ENCODE results near the gene ZBTB46. TPM values are rescaled to one million over a fixed set of nuclear protein-coding genes. Genes with fewer than 3 reads are reported as not detected.
A peak's percentile ranks its signal among the peaks of the same experiment; 100 is the strongest.

ZBTB46 gene
- total RNA-seq, 1 donor from 2014 or later: 13.5 TPM

DNA sequence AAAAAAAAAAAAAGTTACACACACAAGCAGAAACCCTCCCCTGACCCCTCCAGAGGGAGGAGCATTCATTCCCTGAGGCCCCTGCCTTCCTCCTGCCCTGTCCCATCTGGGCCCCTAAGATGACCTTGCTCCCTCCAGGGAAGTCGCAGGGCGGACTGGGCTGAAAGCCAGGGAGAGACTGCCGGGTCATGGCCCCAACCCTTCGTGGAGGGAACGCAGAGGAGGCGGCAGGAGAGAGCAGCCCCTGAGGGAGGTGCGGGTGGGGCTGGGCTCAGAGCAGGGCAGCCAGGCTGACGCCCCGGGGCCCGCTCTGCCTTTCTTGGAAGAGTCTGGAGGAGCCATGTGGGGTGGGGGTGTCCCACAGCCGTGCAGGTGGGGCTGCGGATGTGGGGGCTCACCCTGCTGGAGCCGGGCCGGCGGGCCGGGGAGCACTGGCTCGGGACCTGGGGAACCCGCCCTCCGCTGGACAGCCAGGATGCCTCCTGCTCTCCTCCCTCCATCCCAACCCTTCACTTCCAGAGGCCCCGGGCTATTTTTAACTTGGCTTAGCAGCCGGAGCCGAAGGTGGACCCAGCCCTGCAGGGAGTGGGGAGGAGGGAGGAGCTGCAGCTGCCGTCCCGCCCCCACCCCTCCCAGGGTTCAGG is 15.2 kb upstream of the ZBTB46 start:
- ATAC-seq (ENCODE audit: poor library complexity) (peak; percentile 90), DNase-seq (peak; percentile 84)
- intact Hi-C loops (cut with DNase I): no loop called here

DNA sequence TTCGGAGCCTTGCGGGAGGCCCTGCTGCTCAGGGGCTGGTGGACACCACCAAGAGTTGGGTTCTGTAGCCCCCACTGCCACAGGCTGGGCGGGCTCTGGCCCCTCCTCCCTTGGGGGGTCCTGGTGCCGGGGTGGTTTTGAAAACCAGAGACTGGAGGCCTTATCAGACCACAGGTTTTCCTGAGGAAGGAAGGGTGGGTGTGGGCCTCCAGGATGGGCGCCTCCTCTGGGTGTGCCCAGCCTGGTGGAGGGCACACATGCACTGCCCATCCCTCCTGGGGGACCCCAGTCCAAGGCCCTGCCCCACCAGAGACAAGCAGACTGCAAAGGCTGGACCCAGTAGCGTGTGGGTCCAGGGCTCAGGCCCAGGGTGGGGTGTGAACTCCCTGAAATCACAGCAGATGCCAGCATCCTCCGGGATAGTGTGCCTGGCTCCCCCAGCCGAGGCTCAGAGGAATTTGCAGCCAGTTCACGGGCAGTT is 13.5 kb upstream of the ZBTB46 start:
- intact Hi-C loops (cut with DNase I): no loop called here
- DNase-seq (no peak), ATAC-seq (ENCODE audit: poor library complexity) (no peak)

DNA sequence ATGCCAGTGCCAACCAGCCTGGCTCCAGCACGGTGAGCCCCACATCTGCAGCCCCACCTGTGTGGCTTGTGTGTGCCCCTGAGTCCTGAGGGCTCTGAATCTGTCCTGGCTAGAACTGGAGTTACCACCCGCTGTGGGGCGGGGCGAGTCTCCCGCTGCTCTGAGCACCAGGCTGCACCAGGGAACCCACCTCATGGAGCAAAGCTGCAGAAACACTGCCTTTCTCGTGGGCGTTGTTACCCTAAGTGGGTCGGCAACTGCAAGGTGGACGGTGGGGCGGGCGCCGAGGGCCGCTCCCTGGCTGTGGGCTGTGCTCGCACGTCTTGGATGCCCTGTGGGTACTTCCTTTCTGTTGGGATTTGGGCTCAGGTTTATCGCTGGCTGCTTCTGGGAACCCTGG is 12.7 kb upstream of the ZBTB46 start:
- no peak for ATAC-seq (ENCODE audit: poor library complexity)
- intact Hi-C loops (cut with DNase I): no loop called here
- DNase-seq: no peak

DNA sequence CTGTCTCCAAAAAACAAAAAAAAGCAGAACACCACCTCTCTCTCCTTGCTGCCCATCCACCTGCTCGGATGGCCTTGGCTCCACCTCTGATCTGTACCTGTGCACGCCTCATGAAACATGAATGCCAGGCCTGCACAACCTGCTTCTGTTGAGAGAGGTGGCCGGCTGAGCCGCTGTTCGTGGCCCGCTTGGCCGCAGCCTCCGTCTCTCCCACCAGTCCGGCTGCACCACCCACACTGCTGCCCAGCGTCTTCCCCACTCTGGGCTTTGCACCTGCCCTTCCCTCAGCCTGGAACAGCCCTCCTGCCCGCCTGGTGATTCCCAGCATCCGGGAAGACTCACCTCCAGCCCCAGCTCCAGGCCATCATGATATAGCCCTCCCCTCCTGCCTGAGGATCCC is 12.2 kb upstream of the ZBTB46 start:
- DNase-seq (no peak), ATAC-seq (ENCODE audit: poor library complexity) (no peak)
- intact Hi-C loops (cut with DNase I): no loop called here

DNA sequence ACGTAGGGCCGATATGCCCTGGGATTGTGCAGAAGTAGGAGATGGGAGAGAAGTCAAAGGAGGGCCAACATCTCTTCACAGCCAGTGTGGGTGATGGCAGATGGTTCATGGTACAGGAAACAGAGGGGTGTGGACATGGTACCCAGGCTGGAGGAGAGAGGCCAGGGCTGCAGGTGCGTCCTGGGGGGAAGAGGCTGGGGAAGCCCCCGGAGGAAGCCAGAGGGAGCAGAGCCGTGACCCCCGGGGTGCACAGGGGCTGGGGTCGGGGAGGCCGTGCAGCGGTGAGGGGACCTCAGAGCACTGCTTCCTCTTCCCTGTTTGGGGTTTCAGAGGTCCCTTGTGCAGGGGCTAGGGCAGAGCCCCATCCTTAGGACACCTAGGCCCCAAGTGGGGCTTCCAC is 11.2 kb upstream of the ZBTB46 start:
- no peak for ATAC-seq (ENCODE audit: poor library complexity)
- intact Hi-C loops (cut with DNase I): no loop called here

DNA sequence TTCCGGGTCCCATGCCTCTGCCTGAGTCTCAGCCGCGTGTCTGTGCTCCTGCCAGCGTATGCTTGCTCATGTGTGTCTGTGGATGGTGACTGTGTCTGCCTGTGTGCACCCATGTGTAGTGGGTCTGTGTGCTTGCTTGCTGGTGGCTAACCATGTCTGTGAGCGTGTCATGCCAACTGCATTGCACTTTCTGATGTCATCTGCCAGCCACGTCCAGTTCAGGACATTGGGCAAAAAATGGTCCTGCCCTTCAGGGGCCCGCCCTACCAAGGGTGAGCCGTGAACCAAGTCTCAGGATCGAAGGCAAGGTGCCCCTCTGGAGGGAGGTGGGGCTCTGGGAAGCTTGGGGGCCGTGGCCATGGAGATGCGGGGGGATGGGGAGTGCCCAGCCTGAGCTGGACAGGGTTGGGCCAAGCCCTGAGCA is 9.4 kb upstream of the ZBTB46 start:
- intact Hi-C loops (cut with DNase I): no loop called here
- DNase-seq: no peak

More for the DNA sequence above, 11.2 kb upstream of the ZBTB46 start:
- DNase-seq: no peak

DNA sequence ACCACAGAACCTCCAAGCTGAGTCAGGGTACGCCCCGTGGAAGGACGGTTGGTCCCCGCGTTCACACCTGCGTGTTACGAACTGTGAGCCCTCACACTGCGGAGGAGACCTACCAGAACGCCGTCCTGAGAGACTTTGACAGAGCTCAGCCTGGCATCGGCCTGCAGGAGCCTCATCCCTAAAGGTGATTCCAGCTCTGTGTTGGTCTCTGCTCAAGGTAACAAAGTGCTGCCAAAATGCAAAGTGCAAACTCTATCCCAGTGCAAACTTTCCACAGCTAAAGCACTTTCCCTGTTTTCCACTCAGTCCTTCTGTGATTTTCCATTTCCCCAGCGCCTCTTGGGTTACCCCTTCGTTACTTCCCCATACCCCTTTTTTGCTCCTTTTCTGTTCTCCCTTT is 8.6 kb upstream of the ZBTB46 start:
- ATAC-seq (ENCODE audit: poor library complexity) (no peak), DNase-seq (no peak)
- intact Hi-C loops (cut with DNase I): no loop called here

More for the DNA sequence above, 9.4 kb upstream of the ZBTB46 start:
- no peak for ATAC-seq (ENCODE audit: poor library complexity)

DNA sequence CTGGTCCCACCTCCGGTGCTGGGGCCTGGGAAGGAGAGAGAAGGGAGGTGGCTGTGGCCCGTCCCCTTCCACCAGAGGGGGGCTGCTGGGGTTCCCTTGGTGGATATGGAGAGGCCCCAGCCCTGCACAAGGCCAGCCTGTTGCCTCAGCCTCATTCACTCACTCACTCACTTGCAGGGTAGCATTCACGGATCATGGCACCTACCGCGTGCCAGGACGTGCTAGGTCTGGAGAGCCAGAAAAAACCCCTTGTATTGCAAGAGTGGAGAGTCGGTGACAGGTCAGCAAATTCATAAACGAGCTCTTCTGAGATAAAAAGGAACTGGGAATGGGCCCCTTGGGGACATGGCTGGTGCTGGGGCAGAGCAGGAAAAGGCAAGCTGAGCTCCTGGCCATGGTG is 6.4 kb upstream of the ZBTB46 start:
- DNase-seq (no peak), ATAC-seq (ENCODE audit: poor library complexity) (no peak)
- intact Hi-C loops (cut with DNase I): no loop called here

DNA sequence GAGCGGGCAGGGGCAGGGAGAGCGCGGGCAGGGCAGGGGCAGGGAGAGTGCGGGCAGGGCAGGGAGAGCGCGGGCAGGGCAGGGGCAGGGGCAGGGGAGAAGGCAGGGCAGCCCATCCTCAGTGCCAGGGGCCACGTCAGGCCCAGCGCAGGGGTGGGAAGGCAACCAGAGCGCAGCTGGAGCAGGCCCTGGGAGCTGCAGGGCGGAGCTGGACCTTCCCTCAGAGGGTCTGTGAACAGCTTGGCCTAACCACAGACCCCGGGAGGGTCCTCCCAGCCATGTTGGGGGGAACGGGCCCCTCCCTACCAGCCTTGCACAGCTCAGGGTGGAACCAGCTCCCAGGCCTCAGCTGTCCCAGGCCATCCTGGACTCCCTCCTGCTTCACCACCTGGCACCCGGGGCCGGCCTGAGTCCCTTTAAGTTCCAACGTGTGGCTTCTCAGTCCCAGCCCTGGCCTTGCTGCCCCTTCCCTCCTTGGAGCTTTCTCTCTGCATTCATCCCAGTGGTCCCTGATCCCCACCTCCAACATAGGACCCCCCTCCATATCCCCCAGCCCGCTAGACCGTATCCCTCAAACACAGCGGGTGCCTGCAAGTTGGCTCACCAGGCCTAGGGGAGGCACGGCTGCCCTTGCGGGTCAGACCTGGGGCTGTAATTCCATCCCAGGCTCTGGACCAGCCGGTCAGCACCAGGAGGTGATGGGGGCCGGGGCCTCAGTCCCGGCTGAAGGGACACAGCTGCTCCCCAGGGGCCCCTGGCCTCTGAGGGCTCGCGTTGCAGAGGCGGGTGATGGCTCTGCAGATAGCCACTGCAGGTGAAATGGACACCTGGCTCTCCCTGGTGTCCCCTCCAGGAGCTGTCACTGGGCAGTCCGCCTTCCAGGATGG is 5.6 kb upstream of the ZBTB46 start:
- DNase-seq: no peak
- intact Hi-C loops (cut with DNase I): no loop called here
- no peak for ATAC-seq (ENCODE audit: poor library complexity)

DNA sequence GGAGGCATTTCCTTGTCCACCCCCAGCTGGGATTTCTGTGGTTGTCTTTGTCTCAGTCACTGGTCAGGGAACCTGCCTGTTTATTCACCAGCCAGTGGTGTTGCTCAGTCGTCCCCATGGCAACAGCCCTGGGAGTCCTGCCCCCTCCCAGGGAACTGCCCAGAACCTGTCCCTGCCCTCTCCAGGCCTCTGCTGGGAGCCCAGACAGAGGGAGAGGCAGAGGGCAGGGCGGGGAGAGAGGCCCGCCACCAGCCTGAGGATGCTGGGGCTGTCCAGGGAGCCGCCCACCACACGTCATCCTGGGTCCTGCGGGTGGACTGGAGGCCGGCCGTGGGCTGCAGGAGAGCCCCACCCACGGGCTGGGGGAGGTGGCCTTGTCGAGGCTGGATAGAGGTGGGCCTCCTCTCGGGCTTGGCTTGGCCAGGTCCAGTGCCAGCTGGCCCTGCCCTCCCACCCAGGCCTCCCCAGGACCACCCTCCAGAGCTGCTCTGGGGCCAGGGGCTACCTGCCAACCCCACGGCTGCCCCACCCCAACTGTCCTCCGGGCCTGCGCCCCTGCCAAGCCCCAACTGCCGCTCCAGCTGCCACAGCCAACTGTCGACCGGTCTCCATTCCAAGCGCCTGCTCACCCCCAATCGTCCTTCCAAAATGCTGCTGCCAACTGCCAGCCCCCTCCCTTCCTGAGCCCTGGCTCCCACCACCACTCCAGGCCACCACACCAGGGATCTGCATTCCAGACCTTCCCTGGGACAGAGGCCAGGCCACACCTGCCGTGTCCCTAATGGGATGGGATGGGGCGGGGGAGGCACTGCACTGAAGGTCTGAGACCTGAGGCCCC is 4.2 kb upstream of the ZBTB46 start:
- intact Hi-C loops (cut with DNase I): no loop called here
- ATAC-seq (ENCODE audit: poor library complexity): peak; percentile 81
- peak; percentile 93 for DNase-seq

DNA sequence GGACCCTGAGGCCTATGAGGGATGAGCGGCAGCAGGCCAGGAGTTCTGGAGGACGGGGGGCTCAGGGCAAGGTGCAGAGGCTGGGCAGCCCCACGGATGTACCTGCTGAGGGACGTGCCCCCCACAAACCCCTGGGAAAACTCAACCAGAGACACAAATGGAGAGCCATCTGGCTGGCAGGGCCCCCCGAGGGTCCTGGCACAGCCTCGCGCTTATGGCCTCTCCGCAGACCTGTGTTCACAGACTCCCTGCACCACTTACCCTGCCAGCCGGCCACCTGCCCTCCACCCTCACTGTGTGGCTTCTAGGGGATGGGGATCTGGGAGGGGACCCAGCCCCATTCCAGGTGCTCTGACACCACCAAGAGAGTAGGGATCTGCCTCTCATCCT is 3.4 kb upstream of the ZBTB46 start:
- intact Hi-C loops (cut with DNase I): no loop called here

DNA sequence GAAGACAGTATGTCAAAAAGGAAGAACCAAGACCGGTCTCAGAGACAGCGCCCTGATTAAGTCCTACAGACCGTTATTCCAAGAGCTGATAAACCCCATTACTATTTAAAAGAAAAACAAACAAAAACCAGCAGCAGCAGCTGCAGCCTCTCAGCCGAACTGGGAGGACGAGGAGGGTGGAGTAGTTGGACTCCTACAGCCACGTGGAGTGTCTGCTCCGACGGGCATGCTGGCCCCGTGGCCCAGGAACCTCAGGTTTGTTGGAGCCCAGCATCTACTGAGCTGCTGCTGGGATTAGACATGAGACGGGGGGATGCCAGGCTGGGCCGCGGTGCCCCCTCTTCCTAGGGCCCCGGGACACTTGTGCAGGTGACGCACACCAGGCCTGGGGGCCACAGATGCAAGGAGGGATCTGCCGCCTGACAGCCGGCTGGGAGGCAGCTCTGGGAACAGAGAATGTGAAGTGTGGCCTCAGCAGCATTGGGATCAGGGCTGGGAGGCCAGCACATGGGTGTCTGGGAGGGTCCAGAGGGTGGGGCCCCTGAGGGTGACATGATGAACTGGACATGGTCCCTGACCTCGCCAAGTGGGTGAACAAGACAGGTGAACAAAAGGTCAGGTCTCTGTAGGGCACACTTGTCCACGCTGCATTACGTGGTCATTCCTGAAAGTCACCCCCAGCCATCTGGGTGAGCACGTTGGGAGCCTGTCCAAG is 2.9 kb upstream of the ZBTB46 start:
- ATAC-seq (ENCODE audit: poor library complexity) (no peak), DNase-seq (no peak)
- intact Hi-C loops (cut with DNase I): no loop called here

More for the DNA sequence above, 3.4 kb upstream of the ZBTB46 start:
- DNase-seq (no peak), ATAC-seq (ENCODE audit: poor library complexity) (no peak)

DNA sequence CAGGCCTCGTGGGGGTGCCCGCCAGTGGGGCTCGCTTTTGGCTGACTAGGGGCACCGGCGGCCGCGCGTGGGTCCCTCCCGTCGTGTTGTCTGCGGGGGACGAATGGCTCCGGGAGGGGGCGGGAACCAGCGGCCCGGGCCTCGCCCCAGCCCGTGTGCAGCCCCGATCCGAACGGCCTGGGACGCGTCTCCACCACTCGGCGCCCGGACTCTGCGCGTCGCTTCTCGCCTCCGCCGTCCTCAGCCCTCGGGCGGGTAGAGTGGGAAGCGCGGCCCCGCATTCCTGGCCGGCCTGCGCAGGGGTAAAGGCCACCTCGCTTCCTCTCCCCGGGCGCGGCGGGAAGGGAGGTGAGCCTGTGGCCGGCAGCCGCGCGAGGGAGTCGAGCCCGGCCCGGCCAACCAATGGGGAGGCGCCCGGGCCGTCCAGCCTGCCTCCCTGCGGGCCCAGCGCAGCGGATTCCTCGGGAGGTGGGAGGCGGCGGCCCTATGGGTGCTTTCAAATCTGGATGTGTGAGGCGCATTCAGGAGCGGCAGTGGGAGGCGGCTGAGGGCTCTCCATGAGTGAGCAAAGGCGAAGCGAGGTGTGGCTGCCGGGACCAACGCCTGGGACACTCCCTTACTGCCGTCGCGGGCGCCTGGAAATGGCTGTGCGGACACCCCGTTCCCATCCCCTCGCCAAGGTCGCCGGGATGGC is 1.1 kb upstream of the ZBTB46 start:
- ATAC-seq (ENCODE audit: poor library complexity) (peak; percentile 46), DNase-seq (peak; percentile 69)
- intact Hi-C loops (cut with DNase I): no loop called here

DNA sequence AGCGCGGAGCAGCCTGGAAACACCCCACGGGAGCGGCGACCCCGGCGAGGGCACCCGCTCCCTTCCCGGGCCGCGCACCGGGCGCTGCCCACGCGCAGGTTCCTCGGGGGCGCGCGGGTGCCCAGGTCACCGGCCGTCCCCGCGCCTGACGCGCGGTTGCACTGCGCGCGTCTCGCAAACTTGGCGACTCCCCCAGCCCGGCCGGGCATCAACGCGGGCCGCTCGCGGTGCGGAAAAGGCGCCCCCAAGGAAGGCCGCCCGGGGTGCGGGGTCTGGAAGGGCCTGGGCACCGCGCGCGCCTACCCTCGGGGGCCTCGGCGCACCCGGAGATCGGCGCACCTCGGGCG is 555 bp upstream of the ZBTB46 start:
- DNase-seq (no peak), ATAC-seq (ENCODE audit: poor library complexity) (peak; percentile 4)
- intact Hi-C loops (cut with DNase I): no loop called here

DNA sequence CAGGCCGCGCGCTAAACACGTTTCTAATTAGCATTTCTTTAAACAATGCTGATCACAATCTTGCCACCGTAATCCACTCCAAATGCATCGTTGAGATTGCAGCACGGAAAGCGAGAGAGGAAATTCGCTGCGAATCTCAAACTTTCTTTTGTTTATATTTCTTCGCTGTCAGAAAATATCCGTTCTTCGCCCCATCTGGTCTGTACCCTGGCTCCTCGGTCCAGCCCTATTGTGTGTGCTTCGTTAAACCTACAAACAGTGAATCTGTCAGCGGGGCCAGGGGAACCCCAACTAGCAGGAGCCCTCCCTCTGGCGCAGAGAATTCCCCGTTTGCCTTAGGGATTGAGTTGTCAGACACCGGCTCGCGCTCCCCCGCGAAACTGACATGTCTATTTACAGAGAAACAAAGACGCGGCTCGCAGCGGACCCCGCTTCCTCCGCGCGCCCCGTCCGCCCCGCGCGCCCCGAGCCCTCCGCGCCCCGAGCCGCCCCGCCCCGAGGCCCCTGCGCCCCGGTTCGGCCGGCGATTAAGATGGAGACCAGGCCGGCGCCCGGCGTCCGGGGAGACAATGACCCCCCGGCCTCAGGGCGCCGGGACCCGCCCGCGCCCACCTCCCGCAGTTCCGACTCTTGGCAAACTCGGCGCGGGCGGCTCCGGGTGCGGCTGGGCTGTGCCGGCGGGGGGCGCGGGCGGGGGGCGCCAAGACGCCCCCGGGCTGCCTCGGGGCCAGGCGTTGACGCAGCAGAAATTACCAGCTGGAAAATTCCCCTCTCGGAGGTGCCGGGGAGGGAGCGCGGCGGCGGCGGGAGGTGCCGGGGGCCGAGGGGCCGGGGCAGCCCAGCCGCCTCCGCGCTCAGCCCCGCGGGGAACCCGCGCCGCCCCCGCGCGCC is 874 bp downstream of the ZBTB46 start:
- intact Hi-C loops (cut with DNase I): loop anchor here (5.0 kb wide), 1 partner anchor 32 kb away; the partner anchor contains the start of gene ABHD16B
- DNase-seq (no peak), ATAC-seq (ENCODE audit: poor library complexity) (no peak)

DNA sequence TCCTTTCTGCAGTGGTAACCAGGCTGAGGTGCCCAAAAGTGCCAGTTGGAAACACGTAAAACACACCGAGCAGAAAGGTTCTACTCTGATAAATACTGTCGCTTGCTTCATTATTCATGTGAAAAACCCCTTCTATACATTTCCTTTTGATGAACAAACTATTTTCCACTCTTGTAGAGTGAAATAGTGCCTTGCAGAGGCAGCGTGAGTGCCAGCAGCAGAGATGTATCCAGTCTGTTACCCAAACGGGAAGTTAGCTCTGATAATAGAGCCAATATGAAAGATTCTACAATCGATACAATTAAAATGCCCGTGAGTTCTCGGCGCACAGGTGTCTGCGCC is 1.5 kb downstream of the ZBTB46 start:
- intact Hi-C loops (cut with DNase I): loop anchor here (5.0 kb wide), 1 partner anchor 33 kb away; the partner anchor contains the start of gene ABHD16B
- DNase-seq (no peak), ATAC-seq (ENCODE audit: poor library complexity) (no peak)

DNA sequence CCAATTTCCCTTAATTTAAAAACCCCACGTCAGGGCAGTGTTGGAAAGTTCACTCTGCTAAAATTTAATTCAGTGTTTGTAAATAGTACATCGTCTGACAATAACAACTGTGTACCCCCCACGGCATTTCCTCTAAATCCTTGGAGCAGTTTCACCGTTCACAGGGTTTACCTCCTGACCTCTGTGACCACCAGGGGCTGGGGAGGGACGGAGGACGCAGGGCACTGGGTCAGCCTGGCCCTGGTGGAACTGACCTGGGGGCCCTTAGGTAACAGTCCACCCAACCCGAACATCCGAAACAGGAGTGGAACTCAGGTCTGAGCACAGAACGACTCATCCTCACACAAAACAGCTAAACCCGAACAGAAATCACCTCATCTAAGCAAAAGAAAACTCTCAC is 2.1 kb downstream of the ZBTB46 start:
- ATAC-seq (ENCODE audit: poor library complexity) (no peak), DNase-seq (no peak)
- intact Hi-C loops (cut with DNase I): loop anchor here (5.0 kb wide), 1 partner anchor 33 kb away; the partner anchor contains the start of gene ABHD16B
